Large intestine (tissue), 3 donors: ENCODE measurements around the gene APOL1. TPM values are rescaled to one million over a fixed set of nuclear protein-coding genes. Genes with fewer than 3 reads are reported as not detected.

Experiments used
- DNase-seq, 2 donors: peaks; one replicate each; pipeline versions ENCODE4 v3.0.0 to v3.0.0-alpha.2; 2013
- H3K27ac ChIP-seq: one replicate; pipeline ENCODE4 v1.5.1; 2013; ENCODE audit warnings: low read length
- H3K27me3 ChIP-seq: 2 replicates; pipeline ENCODE4 v1.6.1; 2013; ENCODE audit warnings: low read length; ENCODE audit not compliant: control insufficient read depth, insufficient read depth
- H3K36me3 ChIP-seq: 2 replicates; pipeline ENCODE4 v1.6.1; 2013; ENCODE audit warnings: low read length; ENCODE audit not compliant: control insufficient read depth, insufficient read depth
- H3K4me1 ChIP-seq: one replicate; pipeline ENCODE4 v1.6.1; 2013; ENCODE audit warnings: low read length; ENCODE audit not compliant: control insufficient read depth, insufficient read depth
- H3K4me3 ChIP-seq: one replicate; pipeline ENCODE4 v1.5.1; 2013; ENCODE audit warnings: low read length
- H3K9me3 ChIP-seq: one replicate; pipeline ENCODE4 v1.6.1; 2013; ENCODE audit warnings: mild to moderate bottlenecking, low read depth, low read length, moderate library complexity; ENCODE audit not compliant: control insufficient read depth
- WGBS: methylation state at CpG from one replicate; pipeline ENCODE4 v1.1.5; 2013; ENCODE audit warnings: low lambda C conversion rate; ENCODE audit not compliant: insufficient coverage; 5-methylcytosine and 5-hydroxymethylcytosine counted together
- polyA plus RNA-seq: library from polyadenylated mRNA; unstranded; fragments of 120-200 nt; gene quantifications from one replicate; pipeline ENCODE4 v1.2.1, GENCODE V29; 2013

Gene APOL1
- polyA plus RNA-seq, 1 donor, result 20.3 TPM

DNA sequence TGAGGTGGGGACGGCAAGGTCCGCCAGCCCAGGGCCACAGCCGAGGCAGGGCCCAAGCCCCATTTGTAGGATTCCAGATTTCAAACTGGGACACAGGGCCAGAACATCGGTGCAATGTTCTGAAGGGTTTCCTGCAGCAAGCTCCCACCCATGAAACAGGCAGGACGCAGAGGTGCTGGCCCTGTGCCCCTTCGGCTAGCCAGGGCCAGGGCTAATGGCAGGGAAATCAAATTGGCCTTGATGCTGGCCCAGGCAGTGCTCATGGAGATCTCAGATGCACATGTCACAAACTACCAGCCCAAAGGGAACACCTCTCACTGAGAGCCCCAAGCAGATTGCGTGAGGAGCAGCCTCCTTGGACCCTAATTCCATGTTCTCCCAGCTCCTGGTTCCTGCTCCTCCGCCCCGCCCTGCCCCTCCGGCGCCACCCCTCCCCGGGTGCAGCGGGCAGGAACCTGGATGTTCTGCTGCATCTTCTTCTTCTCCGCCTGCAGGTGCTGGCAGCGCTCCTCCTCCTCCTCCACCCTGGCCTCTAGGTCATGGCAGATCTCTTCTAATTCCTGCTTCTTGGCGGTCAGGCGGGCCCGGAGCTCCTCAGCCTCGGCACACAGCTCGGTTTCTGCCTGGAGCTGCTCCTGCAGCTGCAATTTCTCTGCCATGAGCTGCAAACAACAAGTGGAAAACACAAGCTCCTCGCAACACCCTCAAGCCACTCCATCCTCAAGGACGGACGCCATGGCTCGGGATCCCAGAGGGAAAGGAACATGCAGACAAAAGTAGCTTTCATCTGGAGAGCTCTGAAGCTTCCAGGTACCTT is 47.7 kb downstream of the APOL1 start:
- Histone ChIP-seq H3K27me3 (no peaks in the 10 kb centered on the region), H3K4me1 (peaks cover 14% of the 10 kb centered on the region), H3K27ac (peak overlapping the region; percentile 41), H3K36me3 (peaks cover 98% of the 10 kb centered on the region), H3K4me3 (no peak overlapping the region), H3K9me3 (no peaks in the 10 kb centered on the region)
- WGBS, result no CpG with 5 or more reads among the region's 24 CpGs
- no peak for DNase-seq

DNA sequence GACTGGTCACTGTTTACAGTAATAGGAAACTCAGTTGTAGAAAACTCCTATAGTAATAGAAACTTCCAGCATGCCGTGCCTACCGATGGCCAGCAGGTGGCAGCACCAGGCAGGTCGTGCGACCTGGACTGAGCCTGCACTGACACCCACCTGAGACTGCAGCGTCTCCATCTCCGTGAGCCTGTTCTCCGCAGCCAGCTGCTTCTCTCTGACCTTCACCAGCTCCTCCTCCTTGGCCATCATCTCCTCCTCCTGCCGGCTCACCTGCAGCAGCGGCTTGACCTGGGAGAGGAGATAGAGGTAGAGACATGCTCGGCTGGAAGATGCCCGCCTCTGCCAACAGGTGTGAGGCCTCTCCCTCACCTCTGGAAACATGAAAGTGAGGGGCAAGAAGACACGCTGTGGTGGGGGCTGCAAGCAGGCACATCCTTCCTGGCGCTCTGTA is 48.5 kb downstream of the APOL1 start:
- peak overlapping the region; percentile 41 for H3K27ac ChIP-seq
- peaks cover 14% of the 10 kb centered on the region for H3K4me1 ChIP-seq
- peak; percentile 58 to 69 for DNase-seq
- H3K4me3 ChIP-seq, result no peak overlapping the region
- H3K36me3 ChIP-seq, result peaks cover 98% of the 10 kb centered on the region
- H3K27me3 ChIP-seq, result no peaks in the 10 kb centered on the region
- no CpG with 5 or more reads among the region's 13 CpGs for WGBS
- no peaks in the 10 kb centered on the region for H3K9me3 ChIP-seq

DNA sequence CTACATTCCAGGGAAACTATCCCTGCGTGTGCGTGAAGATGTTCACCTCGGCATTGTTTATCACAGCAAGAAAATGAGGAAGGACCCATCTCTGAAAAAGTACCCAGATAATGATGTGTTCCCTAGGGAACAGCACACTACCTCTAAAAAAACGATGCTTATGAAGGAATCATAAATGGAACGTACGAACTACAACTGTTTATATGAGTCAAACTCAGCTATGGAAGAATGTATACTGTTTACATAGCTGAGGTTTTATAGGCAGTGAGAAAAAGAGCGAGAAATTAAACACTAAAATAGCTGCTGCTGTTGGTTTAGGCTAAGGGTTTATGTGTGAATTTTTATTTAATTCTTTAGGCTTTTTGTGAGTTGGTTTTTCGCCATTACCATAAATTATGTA is 48.9 kb downstream of the APOL1 start:
- H3K4me3 ChIP-seq, result no peak overlapping the region
- no peaks in the 10 kb centered on the region for H3K27me3 ChIP-seq
- peaks cover 98% of the 10 kb centered on the region for H3K36me3 ChIP-seq
- H3K4me1 ChIP-seq, result peaks cover 14% of the 10 kb centered on the region
- 75% methylated on average over 2 of the region's 8 CpGs for WGBS
- DNase-seq, result peak in 1 of 2 donors; percentile 46
- peak overlapping the region; percentile 41 for H3K27ac ChIP-seq
- H3K9me3 ChIP-seq, result no peaks in the 10 kb centered on the region

DNA sequence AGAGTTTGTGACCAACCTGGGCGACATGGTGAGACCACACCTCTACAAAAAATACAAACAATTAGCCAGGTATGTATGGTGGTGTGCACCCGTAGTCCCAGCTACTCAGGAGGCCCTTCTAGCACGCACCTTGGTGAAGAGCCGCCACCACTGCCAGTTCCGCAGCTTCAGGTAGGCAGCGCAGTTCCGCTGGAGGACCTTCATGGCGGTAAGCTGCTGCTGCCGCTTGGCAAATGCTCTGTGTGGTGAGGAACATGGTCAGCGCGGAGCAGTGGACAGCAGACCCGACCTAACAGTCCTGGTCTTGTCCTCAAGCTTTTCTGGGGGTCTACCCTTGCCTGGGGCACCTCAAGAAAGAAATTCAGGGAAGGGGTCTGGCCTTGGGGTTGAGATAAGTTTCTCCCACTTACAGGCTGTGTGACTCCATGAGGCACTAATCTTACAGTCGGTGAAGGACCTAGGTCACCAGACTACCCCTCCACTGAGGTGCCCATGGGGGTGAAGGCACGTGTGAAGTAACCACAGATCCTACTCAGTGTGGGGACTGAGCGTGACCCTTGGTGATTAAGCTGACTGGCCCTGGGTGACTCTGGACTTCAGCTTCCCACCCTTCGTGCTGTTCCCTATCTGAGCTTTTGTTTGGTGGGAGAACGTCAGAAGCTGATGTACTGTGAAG is 49.6 kb downstream of the APOL1 start:
- no peaks in the 10 kb centered on the region for H3K9me3 ChIP-seq
- no peaks in the 10 kb centered on the region for H3K27me3 ChIP-seq
- WGBS, result no CpG with 5 or more reads among the region's 17 CpGs
- H3K4me3 ChIP-seq, result no peak overlapping the region
- H3K4me1 ChIP-seq, result peaks cover 14% of the 10 kb centered on the region
- peaks cover 98% of the 10 kb centered on the region for H3K36me3 ChIP-seq
- DNase-seq, result no peak
- H3K27ac ChIP-seq, result peak overlapping the region; percentile 57

DNA sequence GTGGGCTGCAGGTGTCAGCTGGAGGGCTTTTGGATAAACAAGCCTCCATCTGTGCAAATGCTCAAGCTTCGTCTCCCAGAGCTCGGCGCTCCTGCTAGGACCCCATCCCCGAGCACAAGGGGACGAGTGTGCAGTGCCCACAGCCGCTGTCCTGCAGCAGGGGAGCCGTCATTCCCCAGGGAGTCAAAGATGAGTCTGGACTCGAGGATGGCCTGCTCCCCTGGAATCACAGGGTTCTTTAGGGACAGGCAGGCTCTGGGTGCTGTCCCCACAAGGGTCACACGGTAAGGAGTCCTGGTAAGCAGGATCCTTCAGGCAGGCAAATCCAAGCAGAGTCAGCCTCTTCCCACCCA is 50.2 kb downstream of the APOL1 start:
- peak overlapping the region; percentile 57 for H3K27ac ChIP-seq
- no peaks in the 10 kb centered on the region for H3K9me3 ChIP-seq
- peaks cover 14% of the 10 kb centered on the region for H3K4me1 ChIP-seq
- H3K27me3 ChIP-seq, result no peaks in the 10 kb centered on the region
- no CpG with 5 or more reads among the region's 9 CpGs for WGBS
- H3K36me3 ChIP-seq, result peaks cover 97% of the 10 kb centered on the region
- H3K4me3 ChIP-seq, result no peak overlapping the region
- DNase-seq, result no peak

DNA sequence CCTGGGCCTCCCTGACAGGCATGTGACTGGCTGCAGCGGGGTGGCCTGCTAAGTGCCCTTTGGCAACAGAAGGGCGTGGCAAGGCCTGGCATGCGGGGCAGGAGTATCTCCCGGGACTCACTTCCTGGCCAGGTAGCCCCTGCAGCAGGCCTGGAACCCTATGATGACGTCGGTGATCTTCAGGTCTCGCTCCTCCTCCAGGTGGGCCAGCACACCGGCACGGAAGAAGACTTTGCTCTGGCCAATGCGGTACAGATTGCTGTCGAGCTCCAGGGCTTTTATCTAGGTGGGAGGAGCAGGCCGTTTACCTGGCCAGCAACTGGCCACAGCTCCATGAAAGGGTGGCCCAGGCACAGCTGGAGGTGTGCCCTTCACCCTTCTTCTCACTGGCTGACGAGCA is 50.9 kb downstream of the APOL1 start:
- H3K4me1 ChIP-seq, result peaks cover 14% of the 10 kb centered on the region
- H3K4me3 ChIP-seq, result no peak overlapping the region
- no peaks in the 10 kb centered on the region for H3K9me3 ChIP-seq
- no peaks in the 10 kb centered on the region for H3K27me3 ChIP-seq
- DNase-seq, result peak; percentile 90 to 92
- peaks cover 96% of the 10 kb centered on the region for H3K36me3 ChIP-seq
- WGBS, result no CpG with 5 or more reads among the region's 13 CpGs
- H3K27ac ChIP-seq, result peak overlapping the region; percentile 57

DNA sequence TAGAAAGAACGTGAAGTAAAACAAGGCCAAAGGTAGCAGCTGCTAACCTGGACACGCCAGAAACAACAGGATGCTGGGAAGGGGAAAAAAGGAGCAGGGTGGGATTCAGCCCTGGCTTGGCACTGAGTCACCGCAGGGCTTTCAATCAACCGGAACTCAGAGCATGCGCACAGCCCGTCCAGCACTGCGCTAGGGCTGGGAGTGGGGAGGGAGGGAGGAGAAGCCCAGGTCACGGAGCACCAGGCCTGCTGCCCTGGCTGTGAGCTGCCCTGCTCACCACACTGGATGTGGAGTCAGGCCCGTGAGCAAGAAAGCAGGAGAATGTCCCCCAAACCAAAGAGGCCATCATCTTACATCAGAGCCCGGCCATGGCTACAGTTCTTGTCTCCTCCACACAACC is 51.5 kb downstream of the APOL1 start:
- no CpG with 5 or more reads among the region's 10 CpGs for WGBS
- Histone ChIP-seq H3K36me3 (peaks cover 96% of the 10 kb centered on the region), H3K9me3 (no peaks in the 10 kb centered on the region), H3K4me1 (peaks cover 14% of the 10 kb centered on the region), H3K27me3 (no peaks in the 10 kb centered on the region), H3K4me3 (no peak overlapping the region), H3K27ac (peak overlapping the region; percentile 57)
- DNase-seq, result no peak

DNA sequence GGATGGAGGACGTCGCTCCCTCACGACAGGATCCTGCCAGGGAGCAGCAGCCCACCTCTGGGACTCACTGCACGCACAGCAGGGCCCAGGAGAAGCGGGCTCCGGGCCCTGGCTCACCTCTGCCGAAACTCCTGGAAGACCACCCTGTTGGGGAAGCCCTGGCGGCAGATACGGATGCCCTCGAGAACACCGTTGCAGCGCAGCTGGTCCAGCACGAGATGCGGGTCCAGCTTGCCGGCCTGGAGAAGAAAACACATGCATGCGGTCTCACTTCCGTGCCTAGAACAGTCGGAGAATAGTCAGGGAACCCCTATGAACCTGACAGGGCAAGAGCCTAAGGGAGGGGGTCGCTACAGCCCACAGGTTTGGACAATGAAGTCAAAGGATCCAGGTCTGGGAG is 52.9 kb downstream of the APOL1 start:
- Histone ChIP-seq H3K36me3 (peaks cover 96% of the 10 kb centered on the region), H3K27ac (no peak overlapping the region), H3K4me3 (no peak overlapping the region), H3K9me3 (no peaks in the 10 kb centered on the region), H3K4me1 (peaks cover 14% of the 10 kb centered on the region), H3K27me3 (no peaks in the 10 kb centered on the region)
- no peak for DNase-seq
- no CpG with 5 or more reads among the region's 19 CpGs for WGBS

DNA sequence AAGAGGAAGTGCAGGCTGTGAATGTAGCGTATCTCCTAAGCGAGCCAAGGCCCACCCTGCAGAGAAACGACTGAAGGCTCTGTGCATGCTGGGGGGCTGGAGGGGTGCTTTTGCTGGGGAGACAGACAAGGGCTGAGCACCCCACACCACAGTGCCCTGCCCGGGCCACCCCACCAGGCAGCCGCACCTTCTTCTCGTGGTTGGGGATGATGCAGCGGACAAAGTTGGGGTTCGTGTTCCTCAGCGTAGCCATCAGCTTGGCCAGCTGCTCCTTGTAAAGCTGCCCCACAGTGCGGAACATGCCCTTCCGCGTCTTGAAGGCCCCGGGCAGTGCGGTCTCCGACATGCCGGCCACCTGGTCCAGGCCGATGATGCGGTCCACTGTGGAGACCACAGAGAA is 53.3 kb downstream of the APOL1 start:
- H3K27ac ChIP-seq, result no peak overlapping the region
- no peak for DNase-seq
- no peak overlapping the region for H3K4me3 ChIP-seq
- no peaks in the 10 kb centered on the region for H3K9me3 ChIP-seq
- peaks cover 14% of the 10 kb centered on the region for H3K4me1 ChIP-seq
- WGBS, result no CpG with 5 or more reads among the region's 18 CpGs
- no peaks in the 10 kb centered on the region for H3K27me3 ChIP-seq
- H3K36me3 ChIP-seq, result peaks cover 96% of the 10 kb centered on the region

DNA sequence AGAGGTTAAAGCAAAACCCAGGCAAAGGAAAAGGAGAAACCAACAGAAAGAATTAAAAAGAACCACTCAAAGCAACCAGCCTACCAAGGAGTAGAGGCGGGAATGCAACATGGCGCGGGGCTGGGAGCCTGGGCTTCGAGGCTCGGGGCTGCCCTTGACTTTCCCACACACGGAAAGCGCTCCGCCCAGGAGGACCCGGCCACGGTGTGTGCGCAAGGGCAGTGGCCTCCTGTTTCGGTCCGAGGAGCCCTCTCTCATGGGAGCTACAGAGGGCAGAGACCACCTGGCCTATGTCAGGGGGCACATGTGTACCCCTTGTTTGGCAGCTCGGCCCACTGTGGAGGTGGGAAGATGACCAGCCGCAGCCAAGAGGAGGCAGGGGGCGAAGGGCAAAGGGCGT is 55.9 kb downstream of the APOL1 start:
- H3K4me3 ChIP-seq, result no peak overlapping the region
- H3K4me1 ChIP-seq, result peaks cover 11% of the 10 kb centered on the region
- WGBS, result no CpG with 5 or more reads among the region's 17 CpGs
- H3K9me3 ChIP-seq, result no peaks in the 10 kb centered on the region
- no peak for DNase-seq
- H3K27me3 ChIP-seq, result no peaks in the 10 kb centered on the region
- peaks cover 97% of the 10 kb centered on the region for H3K36me3 ChIP-seq
- H3K27ac ChIP-seq, result no peak overlapping the region
